HUDEP-2 (cell line): ENCODE measurements around the gene GAPVD1.
"Not testable (repeated sequence)": the region's sequence is repeated elsewhere in the genome, so short reads cannot be mapped to it uniquely, and the experiment has no call there.

Experiments used
- DNase-seq, 76 experiments: peaks; one replicate each; lab custom pipeline; 2025; ENCODE audit not compliant: unreplicated experiment in 76 of 76; lab: John Stamatoyannopoulos, UW

GAPVD1 gene, protein sequence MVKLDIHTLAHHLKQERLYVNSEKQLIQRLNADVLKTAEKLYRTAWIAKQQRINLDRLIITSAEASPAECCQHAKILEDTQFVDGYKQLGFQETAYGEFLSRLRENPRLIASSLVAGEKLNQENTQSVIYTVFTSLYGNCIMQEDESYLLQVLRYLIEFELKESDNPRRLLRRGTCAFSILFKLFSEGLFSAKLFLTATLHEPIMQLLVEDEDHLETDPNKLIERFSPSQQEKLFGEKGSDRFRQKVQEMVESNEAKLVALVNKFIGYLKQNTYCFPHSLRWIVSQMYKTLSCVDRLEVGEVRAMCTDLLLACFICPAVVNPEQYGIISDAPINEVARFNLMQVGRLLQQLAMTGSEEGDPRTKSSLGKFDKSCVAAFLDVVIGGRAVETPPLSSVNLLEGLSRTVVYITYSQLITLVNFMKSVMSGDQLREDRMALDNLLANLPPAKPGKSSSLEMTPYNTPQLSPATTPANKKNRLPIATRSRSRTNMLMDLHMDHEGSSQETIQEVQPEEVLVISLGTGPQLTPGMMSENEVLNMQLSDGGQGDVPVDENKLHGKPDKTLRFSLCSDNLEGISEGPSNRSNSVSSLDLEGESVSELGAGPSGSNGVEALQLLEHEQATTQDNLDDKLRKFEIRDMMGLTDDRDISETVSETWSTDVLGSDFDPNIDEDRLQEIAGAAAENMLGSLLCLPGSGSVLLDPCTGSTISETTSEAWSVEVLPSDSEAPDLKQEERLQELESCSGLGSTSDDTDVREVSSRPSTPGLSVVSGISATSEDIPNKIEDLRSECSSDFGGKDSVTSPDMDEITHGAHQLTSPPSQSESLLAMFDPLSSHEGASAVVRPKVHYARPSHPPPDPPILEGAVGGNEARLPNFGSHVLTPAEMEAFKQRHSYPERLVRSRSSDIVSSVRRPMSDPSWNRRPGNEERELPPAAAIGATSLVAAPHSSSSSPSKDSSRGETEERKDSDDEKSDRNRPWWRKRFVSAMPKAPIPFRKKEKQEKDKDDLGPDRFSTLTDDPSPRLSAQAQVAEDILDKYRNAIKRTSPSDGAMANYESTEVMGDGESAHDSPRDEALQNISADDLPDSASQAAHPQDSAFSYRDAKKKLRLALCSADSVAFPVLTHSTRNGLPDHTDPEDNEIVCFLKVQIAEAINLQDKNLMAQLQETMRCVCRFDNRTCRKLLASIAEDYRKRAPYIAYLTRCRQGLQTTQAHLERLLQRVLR (N-terminal part only)

DNA sequence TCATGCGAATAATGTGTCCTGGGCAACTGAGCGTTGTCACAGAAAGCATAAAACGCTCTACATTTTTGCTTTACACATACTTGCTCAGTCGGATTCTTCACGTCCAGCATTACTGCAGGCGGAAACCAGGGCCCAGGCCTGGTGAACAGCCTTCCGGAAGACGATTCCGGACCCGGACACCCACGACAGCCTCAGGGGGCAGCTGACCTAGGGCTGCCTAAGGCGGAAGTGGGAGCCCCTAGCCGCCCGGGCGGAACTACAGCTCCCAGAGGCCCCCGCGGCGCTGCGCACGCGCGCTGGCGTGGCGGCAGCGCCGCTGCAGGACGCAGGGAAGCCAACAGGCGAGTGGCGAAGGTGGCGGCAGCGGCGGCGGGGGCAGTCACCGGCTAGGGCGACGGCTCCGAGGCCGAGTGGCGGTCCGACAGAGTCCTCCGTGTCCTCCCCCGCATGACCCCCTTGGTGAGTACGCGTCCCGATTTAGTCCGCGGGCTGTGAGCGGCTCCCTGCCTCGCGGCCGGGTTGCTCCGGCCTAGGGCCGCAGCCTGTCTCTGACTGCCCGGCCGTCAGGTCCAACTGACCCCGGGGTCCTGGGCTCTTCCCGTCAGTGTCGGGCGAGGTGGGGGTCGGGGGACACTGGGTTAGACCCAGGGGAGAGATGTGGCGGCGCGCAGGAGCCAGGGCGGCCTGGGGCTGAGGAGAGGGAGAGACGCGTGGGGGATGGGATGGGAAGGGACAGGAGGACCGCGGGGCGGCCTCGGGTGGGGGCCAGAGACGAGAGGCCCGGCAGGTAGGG, at the start of gene GAPVD1:
GAPVD1 (plus strand) TSS at position 326 of the 793 bp plus-strand sequence. CDS start 37,096 bp downstream, outside the sequence.
- peak in 75 of 76 experiments; percentile 28 to 90 (median 79) for DNase-seq

DNA sequence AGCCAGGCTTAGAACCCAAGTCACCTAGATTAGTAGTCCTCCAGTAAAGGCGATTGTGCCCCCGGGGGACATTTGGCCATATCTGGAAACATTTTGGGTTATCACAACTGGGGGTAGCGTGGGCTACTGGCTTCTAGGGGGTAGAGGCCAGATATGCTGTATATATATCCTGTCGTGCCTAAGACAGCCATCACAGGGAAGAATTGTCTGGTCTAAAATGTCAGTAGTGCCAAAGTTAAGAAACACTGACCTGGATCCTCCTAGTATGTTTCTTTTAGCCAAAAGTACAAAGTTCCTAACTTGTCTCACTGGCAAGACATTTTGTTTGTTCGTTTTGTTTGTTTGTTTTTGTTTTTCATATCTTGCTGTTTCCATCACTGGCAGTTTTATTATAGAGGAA, 47.4 kb upstream of the GAPVD1 start:
- no peak for DNase-seq

DNA sequence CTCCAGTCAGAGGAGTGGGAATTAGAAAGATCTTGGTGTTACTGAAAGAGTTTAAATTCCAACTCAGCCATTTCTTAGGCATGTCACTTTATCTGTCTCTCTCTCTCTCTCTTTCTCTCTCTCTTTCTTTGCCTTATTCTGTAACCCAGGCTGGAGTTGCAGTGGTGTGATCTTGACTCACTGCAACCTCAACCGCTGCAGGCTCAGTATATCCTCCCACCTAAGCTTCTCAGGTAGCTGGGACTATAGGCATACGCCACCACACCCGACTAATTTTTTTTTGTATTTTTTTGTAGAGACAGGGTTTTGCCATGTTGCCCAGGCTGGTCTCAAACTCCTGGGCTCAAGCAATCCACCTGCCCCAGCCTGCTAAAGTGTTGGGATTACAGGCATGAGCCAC, 43.0 kb upstream of the GAPVD1 start:
- no peak for DNase-seq

DNA sequence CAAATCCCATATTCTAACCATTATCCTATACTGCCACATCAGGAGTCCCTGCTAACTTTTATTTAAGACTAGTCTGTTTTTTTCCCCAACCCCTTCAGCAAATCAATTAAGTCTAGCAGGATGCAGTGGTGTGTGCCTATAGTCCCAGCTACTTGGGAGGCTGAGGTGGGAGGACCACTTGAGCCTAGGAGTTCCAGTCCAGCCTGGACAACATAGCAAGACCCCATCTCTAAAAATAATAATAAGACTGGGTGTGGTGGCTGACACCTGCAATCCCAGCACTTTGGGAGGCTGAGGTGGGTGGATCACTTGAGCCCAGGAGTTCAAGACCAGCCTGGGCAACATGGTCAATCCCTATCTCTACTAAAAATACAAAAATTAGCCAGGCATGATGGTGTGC, 36.8 kb upstream of the GAPVD1 start:
- not testable (repeated sequence) for DNase-seq

DNA sequence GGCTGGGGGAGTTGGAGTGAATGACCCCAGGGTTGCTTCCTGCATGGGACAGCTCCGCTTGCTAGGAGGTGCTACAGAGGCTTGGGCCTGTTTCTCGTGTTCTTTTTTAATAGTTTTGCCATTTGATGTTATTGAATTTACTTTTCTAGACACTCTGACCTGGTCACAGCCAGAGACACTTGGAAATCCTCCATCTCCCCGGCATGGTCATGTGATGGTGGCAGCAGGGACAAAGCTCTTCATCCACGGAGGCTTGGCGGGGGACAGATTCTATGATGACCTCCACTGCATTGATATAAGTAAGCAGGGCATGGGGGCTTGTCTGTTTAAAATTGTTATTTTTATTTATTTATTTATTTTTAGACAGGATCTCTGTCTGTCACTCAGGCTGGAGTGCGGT, 33.9 kb upstream of the GAPVD1 start:
- DNase-seq: no peak

DNA sequence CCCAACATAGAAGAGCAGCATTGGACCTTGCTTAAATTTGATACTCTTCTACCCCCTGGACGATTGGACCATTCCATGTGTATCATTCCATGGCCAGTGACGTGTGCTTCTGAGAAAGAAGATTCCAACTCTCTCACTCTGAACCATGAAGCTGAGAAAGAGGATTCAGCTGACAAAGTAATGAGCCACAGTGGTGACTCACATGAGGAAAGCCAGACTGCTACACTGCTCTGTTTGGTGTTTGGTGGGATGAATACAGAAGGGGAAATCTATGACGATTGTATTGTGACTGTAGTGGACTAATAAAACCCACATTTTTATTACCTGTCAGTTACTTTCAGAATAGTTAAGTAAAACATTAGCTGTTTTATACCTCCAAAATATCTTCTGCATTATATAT, 27.9 kb upstream of the GAPVD1 start:
- no peak for DNase-seq

DNA sequence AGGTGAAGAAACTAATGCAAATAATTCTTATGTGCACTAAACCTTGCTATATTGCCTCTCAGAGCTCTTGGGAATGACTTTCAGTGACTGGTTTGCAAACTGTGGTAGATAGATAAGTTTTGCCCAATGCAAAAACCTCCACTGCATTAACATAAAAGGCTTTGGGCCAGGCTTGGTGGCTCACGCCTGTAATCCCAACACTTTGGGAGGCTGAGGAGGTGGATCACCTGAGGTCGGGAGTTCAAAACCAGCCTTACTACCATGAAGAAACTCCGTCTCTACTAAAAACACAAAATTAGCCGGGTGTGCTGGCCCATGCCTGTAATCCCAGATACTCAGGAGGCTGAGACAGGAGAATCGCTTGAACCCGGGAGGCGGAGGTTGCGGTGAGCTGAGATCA, 27.5 kb upstream of the GAPVD1 start:
- DNase-seq: not testable (repeated sequence)

DNA sequence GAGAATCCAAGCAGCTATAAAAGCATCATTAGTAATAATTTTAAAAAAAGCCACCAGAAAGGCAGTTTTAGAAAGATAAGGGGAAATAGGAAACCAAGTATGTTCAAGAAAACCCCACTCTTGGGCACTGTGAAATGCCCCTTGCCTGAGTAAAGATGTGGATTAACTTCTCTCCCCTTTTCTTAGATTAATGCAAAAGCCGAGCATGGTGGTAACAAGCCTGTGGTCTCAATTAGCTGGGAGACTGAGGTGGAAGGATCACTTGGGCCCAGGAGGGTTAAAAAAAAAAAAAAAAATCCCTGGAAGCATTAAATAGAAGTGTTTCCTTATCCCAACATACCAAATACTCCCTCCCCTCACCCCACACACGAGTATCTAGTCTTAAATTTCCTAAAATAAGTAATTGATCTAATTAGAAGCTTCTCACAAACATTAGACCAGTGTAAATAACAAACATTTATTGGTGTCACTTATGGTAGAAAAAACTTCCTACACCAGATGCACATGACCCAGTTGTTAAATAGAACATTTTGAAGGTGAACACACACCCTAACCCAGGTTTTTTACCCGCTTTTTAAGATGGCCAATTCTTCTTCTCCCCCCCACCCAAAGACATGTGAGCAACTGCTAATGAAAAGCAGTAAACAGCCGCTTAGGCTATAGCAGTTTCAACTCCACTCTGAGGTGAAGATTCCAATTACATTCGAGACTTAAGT, 25.7 kb upstream of the GAPVD1 start:
- no peak for DNase-seq

DNA sequence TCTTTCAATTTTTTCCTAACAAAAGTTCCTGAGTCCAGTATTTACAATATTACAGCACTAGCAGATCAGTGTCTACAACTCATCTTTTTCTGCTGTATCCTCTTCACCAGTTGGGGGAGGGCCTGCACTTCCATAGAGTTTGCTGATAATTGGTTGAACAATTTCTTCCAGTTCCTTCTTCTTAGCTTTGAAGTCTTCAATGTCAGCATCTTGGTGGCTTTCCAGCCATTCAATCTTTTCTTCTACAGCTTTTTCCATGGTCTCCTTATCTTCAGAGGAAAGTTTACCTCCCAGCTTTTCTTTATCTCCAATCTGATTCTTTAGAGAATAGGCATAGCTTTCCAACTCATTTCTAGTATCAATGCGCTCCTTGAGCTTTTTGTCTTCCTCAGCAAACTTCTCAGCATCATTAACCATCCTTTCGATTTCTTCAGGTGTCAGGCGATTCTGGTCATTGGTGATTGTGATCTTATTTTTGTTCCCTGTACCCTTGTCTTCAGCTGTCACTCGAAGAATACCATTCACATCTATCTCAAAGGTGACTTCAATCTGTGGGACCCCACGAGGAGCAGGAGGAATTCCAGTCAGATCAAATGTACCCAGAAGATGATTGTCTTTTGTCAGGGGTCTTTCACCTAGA, 25.0 kb upstream of the GAPVD1 start:
- DNase-seq: not testable (repeated sequence)

DNA sequence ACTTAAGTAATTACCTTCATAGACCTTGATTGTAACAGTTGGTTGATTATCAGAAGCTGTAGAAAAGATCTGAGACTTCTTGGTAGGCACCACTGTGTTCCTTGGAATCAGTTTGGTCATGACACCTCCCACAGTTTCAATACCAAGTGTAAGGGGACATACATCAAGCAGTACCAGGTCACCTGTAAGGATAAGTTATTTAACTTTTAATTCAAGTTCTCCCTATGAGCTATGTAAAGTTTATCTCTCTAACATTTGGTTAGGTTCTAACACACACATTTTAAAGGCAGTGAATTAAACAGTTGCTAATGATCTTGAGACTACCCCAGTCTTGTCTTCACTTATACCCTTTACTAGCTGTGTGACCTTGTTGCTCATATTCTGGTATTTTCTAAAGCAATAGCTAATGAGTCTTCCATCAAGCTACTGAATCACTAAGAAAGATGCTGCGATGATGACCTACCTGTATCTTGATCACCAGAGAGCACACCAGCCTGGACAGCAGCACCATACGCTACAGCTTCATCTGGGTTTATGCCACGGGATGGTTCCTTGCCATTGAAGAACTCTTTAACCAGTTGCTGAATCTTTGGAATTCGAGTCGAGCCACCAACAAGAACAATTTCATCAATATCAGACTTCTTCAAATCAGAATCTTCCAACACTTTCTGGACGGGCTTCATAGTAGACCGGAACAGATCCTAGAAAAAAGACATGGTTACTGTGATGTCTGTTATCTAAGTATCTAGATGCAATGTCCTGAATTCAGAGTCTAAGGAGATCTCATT, 23.3 kb upstream of the GAPVD1 start:
- no peak for DNase-seq

DNA sequence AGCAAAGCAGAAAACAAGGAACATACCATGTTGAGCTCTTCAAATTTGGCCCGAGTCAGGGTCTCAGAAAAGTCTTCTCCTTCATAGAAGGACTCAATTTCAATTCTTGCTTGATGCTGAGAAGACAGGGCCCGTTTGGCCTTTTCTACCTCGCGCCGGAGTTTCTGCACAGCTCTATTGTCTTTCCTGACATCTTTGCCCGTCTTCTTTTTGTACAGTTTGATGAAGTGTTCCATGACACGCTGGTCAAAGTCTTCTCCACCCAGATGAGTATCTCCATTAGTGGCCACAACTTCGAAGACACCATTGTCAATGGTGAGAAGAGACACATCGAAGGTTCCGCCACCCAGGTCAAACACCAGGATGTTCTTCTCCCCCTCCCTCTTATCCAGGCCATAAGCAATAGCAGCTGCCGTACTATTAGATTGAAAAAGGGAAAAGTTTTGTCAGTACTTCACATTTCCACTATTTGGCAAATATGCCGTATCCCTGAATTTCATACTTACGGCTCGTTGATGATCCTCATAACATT, 22.6 kb upstream of the GAPVD1 start:
- DNase-seq: no peak

DNA sequence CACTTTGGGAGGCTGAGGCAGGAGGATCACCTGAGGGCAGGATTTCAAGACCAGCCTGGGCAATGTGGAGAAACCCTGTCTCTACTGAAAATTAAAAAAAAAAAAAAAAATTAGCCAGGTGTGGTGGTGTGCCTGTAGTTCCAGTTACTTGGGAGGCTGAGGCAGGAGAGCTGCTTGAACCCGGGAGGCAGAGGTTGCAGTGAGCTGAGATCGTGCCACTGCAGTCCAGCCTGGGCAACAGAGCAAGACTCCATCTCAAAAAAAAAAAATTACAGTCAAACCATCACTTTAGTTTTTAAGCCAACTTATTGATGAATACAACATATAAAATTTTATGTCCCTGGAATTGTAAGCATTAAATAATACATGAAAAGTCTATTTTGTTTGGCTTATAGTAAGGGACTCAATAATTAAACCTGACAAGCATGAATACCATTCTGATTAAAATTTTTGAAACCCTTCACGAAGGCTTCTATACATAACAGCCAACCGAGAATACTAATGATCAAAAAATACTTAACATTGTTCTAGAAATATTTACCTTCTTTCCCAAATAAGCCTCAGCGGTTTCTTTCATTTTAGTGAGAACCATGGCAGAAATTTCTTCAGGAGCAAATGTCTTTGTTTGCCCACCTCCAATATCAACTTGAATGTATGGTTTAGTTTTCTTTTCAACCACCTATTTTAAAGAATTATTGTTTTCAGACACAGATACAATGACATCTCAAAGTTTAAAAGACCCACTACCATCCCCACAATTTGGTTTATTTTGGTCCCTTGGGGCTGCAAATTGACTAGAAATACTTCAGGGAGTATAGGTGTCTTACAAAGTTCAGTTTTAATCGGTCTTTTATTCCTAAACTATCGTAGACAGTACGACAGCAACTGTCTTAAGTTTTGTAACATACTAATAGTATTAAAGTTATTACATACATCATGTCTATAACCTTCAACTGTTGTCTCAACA, 21.7 kb upstream of the GAPVD1 start:
- DNase-seq: no peak

DNA sequence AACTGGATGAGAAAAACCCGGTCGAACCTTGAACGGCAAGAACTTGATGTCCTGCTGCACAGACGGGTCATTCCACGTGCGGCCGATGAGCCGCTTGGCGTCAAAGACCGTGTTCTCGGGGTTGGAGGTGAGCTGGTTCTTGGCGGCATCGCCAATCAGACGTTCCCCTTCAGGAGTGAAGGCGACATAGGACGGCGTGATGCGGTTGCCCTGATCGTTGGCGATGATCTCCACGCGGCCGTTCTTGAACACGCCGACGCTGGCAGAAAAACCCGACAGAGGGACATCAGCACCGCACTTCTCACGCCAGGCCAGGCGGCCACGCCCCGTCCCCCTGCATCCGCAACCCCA, 21.0 kb upstream of the GAPVD1 start:
- DNase-seq: peak in 40 of 76 experiments; percentile 10 to 71 (median 40)

DNA sequence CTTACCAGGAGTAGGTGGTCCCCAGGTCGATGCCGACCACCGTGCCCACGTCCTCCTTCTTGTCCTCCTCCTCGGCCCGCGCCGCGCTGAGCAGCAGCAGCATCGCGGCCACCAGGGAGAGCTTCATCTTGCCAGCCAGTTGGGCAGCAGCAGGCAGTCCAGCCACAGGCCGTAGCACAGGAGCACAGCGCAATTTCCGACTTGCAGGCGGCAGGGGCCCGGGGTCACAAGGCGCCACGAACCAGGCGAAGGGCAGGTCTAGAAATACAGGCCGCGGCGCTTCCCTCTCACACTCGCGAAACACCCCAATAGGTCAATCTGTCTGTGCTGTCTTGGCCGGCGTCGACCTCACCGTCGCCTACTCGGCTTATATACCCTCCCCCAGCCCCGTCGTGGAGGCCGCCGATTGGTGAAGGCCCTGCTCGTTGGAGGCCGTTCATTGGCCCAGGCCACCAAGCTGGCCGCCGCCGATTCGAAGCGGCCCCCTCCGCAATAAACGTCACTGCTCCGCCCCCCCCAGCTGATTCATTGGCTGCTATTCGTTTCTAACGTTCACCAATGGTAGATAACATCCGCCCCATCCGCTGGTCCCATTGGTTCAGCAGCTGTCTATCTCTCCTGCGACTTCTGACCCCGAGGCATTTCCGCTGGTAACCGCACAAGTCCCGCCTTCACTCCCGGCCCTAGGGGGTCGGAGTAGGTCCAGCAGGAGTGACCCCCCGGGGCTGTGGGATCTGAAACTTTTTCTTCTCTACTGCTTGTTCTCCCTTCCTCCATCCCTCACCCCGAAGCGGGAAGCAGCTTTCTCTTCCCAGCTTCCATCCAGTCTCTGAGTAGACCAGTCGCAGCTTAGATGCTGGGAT, 20.4 kb upstream of the GAPVD1 start, which contains the start of gene HSPA5:
HSPA5 (minus strand) TSS at position 344 of the 863 bp plus-strand sequence; CDS start at position 127, 217 bp downstream.
- DNase-seq: peak; percentile 67 to 99 (median 98)

DNA sequence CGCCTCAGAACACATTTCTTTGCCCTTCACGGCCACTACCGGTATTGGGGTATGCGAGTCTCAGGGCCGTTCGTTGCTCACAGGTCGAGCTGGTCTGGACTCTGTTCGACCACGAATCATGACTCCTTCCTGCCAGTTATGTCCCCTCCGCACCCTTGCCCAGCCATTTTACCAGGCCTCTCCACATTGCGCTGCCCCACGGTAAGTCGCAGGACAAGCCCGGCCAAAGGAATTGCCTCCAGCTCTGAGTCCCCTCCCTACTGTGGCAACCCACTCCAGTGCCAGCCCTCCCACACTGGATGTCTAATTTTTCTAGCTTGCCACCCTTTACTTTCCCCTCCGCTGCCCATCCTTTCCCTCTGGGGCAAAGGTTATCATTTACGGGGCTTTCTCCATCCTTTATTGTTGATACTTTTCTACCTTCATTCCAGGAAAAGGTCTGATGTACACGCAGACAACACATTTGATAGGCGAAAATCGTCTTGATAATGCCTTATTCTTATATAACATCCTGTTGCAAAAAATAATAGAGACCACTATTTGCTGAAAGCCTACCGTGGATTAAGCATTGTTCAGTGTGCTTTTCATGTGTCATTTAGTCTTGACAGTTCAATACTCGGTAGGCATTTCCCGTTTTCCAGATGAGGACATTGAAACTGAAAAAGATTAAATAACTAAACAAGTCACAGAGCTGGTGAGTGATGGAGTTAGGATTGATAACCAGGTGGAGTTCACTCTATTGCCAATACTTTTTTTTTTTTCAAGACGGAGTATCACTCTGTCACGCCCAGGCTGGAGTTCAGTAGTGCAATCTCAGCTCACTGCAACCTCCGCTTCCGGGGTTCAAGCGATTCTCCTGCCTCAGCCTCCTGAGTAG, 19.5 kb upstream of the GAPVD1 start:
- DNase-seq: peak in 10 of 76 experiments; percentile 12 to 67 (median 24)
